Transverse colon (tissue), 3 donors: ENCODE results near the gene XRCC2.

Source experiments
- POLR2A ChIP-seq: fragments of 450-650 bp; IDR thresholded peaks from one replicate; pipeline ENCODE4 v1.6.1; 2016; ENCODE audit warnings: antibody characterized with exemption, mild to moderate bottlenecking, moderate library complexity
- TF ChIP-seq, protein P1 (sequence below), 5 experiments: fragments of 200-600 bp in 3 of 5; fragments of 450-650 bp in 2 of 5; sonication (generic) in 3 of 5; IDR thresholded peaks; 1 replicate in 2 of 5; 2 replicates in 3 of 5; pipeline ENCODE4 v1.5.1; 2016 to 2017; ENCODE audit warnings: antibody characterized with exemption in 5 of 5, inconsistent platforms in 3 of 5, mild to moderate bottlenecking in 2 of 5, moderate library complexity in 1 of 5

DNA sequence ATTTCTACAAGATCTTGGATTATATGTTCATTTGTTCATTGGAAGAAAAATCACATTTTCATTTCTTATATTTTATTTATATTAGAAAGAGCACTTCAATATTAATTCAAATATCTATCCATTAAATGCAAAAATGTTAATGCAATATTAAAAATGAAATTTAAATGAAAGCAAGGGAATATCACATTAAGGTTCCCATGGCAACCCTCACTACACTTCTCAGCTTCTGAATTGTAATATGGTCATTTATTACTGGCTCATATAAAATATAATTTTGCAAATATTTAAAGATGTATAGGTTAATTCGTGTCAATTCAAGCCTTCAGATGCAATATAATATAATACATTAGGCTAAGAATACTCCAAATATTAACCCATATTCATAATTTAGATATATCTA is 38.8 kb downstream of the XRCC2 start:
- TF ChIP-seq, protein P1, sequence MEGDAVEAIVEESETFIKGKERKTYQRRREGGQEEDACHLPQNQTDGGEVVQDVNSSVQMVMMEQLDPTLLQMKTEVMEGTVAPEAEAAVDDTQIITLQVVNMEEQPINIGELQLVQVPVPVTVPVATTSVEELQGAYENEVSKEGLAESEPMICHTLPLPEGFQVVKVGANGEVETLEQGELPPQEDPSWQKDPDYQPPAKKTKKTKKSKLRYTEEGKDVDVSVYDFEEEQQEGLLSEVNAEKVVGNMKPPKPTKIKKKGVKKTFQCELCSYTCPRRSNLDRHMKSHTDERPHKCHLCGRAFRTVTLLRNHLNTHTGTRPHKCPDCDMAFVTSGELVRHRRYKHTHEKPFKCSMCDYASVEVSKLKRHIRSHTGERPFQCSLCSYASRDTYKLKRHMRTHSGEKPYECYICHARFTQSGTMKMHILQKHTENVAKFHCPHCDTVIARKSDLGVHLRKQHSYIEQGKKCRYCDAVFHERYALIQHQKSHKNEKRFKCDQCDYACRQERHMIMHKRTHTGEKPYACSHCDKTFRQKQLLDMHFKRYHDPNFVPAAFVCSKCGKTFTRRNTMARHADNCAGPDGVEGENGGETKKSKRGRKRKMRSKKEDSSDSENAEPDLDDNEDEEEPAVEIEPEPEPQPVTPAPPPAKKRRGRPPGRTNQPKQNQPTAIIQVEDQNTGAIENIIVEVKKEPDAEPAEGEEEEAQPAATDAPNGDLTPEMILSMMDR (IDR thresholded peaks at IDR 0.05): no peak
- no peak for TF ChIP-seq POLR2A
